22Rv1 (cell line): ENCODE results near the gene ZNF662.
A peak's percentile ranks its signal among the peaks of the same experiment; 100 is the strongest.

Source experiments
- H3K27ac ChIP-seq: fragments of 450-650 bp; 2 replicates; pipeline ENCODE4 v1.5.1; 2017
- CTCF ChIP-seq: fragments of 450-650 bp; IDR thresholded peaks from 2 replicates; pipeline ENCODE4 v1.5.1; 2017; ENCODE audit warnings: mild to moderate bottlenecking
- ZFX ChIP-seq: fragments of 450-650 bp; IDR thresholded peaks from 2 replicates; pipeline ENCODE4 v1.6.1; 2017; ENCODE audit warnings: antibody characterized with exemption, borderline replicate concordance

The ZNF662 gene

GRCh38 chr3:42891042-42891441 is 14.9 kb upstream of the ZNF662 start:
- no peak overlapping the region for H3K27ac ChIP-seq
- no peak for TF ChIP-seq ZFX
- TF ChIP-seq CTCF: no peak

DNA sequence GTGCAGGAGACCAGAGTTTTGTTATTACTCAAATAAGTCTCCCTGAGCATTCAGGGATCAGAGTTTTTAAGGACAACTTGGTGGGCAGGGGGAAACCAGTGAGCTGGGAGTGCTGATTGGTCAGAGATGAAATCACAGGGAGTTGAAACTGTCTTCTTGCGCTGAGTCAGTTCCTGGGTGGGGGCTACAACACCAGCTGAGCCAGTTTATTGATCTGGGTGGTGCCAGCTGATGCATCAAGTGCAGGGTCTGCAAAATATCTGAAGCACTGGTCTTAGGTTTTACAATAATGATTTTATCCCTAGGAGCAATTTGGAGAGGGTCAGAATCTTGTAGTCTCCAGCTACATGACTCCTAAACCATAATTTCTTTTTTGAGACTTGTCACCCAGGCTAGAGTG is 13.8 kb upstream of the ZNF662 start:
- H3K27ac ChIP-seq: no peak overlapping the region
- TF ChIP-seq ZFX (no peak), CTCF (no peak)

DNA sequence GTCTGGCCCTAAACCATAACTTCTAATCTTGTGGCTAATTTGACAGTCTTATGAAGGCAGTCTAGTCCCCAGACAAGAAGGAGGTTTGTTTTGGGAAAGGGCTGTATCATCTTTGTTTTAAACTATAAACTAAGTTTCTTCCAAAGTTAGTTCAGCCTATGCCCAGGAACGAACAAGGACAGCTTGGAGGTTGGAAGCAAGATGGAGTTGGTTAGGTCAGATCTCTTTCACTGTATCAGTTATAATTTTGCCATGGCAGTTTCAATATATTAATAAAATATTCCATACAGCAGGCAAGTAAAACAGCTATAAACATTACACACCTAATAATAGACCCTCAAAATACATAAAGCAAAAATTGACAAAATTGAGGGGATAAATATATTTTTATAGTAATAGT is 13.1 kb upstream of the ZNF662 start:
- TF ChIP-seq CTCF: no peak
- TF ChIP-seq ZFX: no peak
- H3K27ac ChIP-seq: no peak overlapping the region

- no peak for TF ChIP-seq CTCF
- TF ChIP-seq ZFX: no peak
These were observed 11.0 kb upstream of the ZNF662 start for GRCh38 chr3:42894698-42895579.

DNA sequence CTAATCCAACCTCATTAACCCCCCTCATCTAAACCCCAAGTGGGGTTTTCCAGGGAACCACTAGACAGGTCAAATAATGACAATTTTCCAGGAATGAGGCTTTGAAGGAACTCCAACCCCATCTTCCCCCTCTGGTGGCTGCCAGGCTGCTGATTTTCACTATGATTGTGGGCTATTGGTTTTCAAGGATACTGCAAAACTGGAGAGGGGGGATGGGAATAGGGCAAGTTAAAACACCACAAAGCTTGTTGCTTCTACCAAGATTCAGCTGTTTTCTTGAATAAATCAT is 10.4 kb upstream of the ZNF662 start:
- TF ChIP-seq ZFX: no peak
- TF ChIP-seq CTCF: no peak
- H3K27ac ChIP-seq: no peak overlapping the region

More at GRCh38 chr3:42894698-42895579, 11.0 kb upstream of the ZNF662 start:
- no peak overlapping the region for H3K27ac ChIP-seq

- TF ChIP-seq ZFX (no peak), CTCF (0 out of 2 replicates have a peak, but pooled peaks have one; percentile 6)
- H3K27ac ChIP-seq: no peak overlapping the region
These were observed 6.9 kb upstream of the ZNF662 start for GRCh38 chr3:42898896-42899675.
